SK-N-SH treated with all-trans-retinoic acid at 6 μM for 48 hours (cell line): Measurements from ENCODE around the gene RND2.

Experiments used
- ARNTL ChIP-seq: fragments of 450-650 bp; formaldehyde crosslinking; IDR thresholded peaks from 2 replicates; pipeline ENCODE4 v1.5.0; 2020; ENCODE audit warnings: low read depth, mild to moderate bottlenecking, moderate library complexity, borderline replicate concordance
- CSDC2 ChIP-seq: fragments of 250-450 bp; sonication (Bioruptor Pico); IDR thresholded peaks from 2 replicates; pipeline ENCODE4 v1.5.0; 2020; ENCODE audit warnings: mild to moderate bottlenecking, moderate library complexity
- ISL1 ChIP-seq: fragments of 250-450 bp; sonication (Bioruptor Pico); IDR thresholded peaks from 2 replicates; pipeline ENCODE4 v2.1.2; 2022; ENCODE audit warnings: mild to moderate bottlenecking, moderate library complexity
- RARB ChIP-seq: fragments of 250-450 bp; sonication (Bioruptor Pico); IDR thresholded peaks from 2 replicates; pipeline ENCODE4 v1.8.0; 2021; ENCODE audit warnings: mild to moderate bottlenecking, moderate library complexity
- TCF4 ChIP-seq: fragments of 250-450 bp; sonication (Bioruptor Pico); IDR thresholded peaks from 2 replicates; pipeline ENCODE4 v1.8.0; 2021; ENCODE audit warnings: mild to moderate bottlenecking, moderate library complexity, borderline replicate concordance
- ZFP3 ChIP-seq: fragments of 250-450 bp; sonication (Bioruptor Pico); IDR thresholded peaks from 2 replicates; pipeline ENCODE4 v1.5.0; 2020; ENCODE audit warnings: mild to moderate bottlenecking, moderate library complexity
- ZNF70 ChIP-seq: fragments of 450-650 bp; formaldehyde crosslinking; IDR thresholded peaks from 2 replicates; pipeline ENCODE4 v1.5.0; 2020; ENCODE audit warnings: mild to moderate bottlenecking, moderate library complexity
- TF ChIP-seq, protein P1 (sequence below): fragments of 250-450 bp; sonication (Bioruptor Pico); IDR thresholded peaks from 2 replicates; pipeline ENCODE4 v1.8.0; 2020; ENCODE audit warnings: mild to moderate bottlenecking, moderate library complexity, borderline replicate concordance
- TF ChIP-seq, protein P2 (sequence below): fragments of 250-450 bp; sonication (Bioruptor Pico); IDR thresholded peaks from 2 replicates; pipeline ENCODE4 v1.5.0; 2020; ENCODE audit warnings: mild to moderate bottlenecking, moderate library complexity
- TF ChIP-seq, protein P3 (sequence below): fragments of 250-450 bp; sonication (Bioruptor Pico); IDR thresholded peaks from 2 replicates; pipeline ENCODE4 v1.5.1; 2020; ENCODE audit warnings: low read depth, mild to moderate bottlenecking, moderate library complexity

DNA sequence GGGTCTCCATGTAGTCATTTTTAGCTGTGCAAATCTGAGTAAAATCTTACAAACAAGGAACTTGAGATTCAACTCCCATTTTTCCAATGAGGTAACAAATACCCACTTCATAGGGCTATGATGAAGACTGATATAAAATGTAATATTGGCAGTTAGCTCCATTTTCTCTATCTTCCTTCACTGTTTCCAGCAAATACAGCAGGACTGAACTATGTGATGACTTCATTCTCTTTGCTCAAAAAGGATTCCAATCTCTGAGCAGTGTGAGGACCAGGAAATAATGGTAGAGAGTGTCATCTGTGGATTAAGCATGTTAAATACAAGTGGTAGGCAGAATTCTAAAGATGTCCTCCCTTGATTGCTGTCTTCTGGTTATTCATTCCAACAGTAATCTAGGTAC, 18.3 kb downstream of the RND2 start:
- TF ChIP-seq, protein P1, sequence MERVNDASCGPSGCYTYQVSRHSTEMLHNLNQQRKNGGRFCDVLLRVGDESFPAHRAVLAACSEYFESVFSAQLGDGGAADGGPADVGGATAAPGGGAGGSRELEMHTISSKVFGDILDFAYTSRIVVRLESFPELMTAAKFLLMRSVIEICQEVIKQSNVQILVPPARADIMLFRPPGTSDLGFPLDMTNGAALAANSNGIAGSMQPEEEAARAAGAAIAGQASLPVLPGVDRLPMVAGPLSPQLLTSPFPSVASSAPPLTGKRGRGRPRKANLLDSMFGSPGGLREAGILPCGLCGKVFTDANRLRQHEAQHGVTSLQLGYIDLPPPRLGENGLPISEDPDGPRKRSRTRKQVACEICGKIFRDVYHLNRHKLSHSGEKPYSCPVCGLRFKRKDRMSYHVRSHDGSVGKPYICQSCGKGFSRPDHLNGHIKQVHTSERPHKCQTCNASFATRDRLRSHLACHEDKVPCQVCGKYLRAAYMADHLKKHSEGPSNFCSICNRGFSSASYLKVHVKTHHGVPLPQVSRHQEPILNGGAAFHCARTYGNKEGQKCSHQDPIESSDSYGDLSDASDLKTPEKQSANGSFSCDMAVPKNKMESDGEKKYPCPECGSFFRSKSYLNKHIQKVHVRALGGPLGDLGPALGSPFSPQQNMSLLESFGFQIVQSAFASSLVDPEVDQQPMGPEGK (CRISPR knock-in tag) = no peak
- TF ChIP-seq ISL1 (CRISPR knock-in tag) (no peak), ARNTL (CRISPR knock-in tag) (no peak), CSDC2 (CRISPR knock-in tag) (no peak), RARB (CRISPR knock-in tag) (no peak), TCF4 (CRISPR knock-in tag) (no peak), ZNF70 (CRISPR knock-in tag) (no peak), ZFP3 (CRISPR knock-in tag) (no peak)
- TF ChIP-seq, protein P2, sequence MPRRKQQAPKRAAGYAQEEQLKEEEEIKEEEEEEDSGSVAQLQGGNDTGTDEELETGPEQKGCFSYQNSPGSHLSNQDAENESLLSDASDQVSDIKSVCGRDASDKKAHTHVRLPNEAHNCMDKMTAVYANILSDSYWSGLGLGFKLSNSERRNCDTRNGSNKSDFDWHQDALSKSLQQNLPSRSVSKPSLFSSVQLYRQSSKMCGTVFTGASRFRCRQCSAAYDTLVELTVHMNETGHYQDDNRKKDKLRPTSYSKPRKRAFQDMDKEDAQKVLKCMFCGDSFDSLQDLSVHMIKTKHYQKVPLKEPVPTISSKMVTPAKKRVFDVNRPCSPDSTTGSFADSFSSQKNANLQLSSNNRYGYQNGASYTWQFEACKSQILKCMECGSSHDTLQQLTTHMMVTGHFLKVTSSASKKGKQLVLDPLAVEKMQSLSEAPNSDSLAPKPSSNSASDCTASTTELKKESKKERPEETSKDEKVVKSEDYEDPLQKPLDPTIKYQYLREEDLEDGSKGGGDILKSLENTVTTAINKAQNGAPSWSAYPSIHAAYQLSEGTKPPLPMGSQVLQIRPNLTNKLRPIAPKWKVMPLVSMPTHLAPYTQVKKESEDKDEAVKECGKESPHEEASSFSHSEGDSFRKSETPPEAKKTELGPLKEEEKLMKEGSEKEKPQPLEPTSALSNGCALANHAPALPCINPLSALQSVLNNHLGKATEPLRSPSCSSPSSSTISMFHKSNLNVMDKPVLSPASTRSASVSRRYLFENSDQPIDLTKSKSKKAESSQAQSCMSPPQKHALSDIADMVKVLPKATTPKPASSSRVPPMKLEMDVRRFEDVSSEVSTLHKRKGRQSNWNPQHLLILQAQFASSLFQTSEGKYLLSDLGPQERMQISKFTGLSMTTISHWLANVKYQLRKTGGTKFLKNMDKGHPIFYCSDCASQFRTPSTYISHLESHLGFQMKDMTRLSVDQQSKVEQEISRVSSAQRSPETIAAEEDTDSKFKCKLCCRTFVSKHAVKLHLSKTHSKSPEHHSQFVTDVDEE (CRISPR knock-in tag) = no peak
- TF ChIP-seq, protein P3, sequence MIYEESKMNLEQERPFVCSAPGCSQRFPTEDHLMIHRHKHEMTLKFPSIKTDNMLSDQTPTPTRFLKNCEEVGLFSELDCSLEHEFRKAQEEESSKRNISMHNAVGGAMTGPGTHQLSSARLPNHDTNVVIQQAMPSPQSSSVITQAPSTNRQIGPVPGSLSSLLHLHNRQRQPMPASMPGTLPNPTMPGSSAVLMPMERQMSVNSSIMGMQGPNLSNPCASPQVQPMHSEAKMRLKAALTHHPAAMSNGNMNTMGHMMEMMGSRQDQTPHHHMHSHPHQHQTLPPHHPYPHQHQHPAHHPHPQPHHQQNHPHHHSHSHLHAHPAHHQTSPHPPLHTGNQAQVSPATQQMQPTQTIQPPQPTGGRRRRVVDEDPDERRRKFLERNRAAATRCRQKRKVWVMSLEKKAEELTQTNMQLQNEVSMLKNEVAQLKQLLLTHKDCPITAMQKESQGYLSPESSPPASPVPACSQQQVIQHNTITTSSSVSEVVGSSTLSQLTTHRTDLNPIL (CRISPR knock-in tag) = no peak
